Right renal pelvis (tissue), 4 donors: ENCODE data around the gene TXN2. TPM values are rescaled to one million over a fixed set of nuclear protein-coding genes. Genes with fewer than 3 reads are reported as not detected.
A peak's percentile ranks its signal among the peaks of the same experiment; 100 is the strongest.
"Not testable (repeated sequence)": the region's sequence is repeated elsewhere in the genome, so short reads cannot be mapped to it uniquely, and the experiment has no call there.

ENCODE experiments used
- DNase-seq, 4 donors: peaks; one replicate each; pipeline ENCODE4 v3.0.0-alpha.2; 2013; ENCODE audit warnings: low read depth in 4 of 4, low spot score in 3 of 4, missing footprints in 1 of 4
- polyA plus RNA-seq, 4 donors: library from polyadenylated mRNA; unstranded; fragments of 120-200 nt; gene quantifications; one replicate each; pipeline ENCODE4 v1.2.1, GENCODE V29; 2013; ENCODE audit not compliant: insufficient read length in 4 of 4

Gene TXN2
- polyA plus RNA-seq, 4 donors, result 123 to 133 (median 130) TPM

DNA sequence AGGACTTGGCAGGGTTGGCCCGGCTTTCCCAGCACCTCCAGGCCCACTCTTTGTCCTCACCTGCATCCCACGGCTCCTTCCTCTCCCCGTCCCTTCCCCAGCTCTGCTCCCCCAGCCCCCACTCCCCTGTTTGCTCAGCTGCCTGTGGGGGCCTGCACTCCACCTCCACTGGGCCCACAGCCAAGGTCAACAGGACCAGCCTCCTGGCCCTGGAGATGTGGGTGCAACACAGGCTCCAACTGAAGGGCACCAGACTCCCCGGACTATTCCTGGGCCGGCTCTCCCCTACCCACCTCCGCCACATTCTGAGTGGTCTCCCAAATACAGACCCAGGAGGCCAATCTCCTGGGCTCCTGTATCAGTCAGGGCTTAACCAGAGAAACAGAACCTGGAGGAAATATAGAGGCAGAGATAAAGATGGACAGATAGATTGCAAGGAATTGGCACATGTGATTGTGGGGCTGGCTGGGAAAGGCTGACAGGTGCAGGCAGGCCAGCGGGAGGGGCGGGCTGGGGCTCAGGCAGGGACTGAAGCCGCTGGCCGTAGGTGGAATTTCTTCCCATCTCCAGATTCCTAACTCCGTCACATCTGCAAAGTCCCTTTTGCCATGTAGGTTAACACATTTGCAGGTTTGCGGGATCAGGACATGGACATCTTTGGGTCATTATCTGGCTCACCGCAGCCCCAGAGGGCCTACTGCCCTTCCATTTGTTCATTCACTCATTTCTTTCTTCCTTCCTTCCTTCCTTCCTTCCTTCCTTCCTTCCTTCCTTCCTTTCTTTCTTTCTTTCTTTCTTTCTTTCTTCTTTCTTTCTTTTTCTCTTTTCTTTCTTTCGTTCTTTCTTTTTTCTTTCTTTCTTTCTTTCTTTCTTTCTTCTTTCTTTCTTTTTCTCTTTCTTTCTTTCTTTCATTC, 47.9 kb downstream of the TXN2 start:
- DNase-seq, result no peak

DNA sequence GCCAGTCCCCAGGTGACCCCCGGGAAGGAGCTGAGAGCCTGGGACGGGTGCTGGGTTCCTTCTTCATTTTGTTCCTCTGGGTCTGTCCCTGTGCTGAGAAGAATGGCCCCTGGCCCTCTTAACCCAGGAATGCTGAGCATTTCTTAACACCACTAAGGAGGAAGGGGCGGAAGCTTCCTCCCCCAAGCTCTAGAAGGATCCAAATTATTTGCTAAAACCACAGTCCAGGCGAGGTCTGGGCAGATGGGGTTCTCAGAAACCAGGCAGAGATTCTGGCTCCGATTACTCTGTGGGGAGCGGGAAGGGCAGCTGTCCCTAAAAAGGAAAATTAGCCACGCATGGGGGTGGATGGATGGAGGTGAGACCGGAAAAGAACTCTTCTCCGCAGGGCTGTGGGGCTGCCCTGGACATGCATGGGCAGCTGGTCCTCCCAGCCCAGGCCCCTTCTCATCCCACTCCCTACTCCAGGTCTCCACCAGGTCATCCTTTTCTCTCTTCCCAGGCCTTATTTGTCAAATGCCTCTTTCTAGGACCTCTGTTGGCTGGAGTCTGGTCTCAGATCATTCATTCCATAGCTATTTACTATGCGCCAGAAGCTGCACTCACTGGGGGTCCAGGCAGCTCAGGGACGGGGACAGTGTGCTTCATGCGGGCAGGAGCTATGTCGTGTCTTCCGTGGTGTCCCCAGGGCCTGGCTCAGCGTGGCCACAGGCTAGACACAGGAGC, 48.7 kb downstream of the TXN2 start:
- no peak for DNase-seq

DNA sequence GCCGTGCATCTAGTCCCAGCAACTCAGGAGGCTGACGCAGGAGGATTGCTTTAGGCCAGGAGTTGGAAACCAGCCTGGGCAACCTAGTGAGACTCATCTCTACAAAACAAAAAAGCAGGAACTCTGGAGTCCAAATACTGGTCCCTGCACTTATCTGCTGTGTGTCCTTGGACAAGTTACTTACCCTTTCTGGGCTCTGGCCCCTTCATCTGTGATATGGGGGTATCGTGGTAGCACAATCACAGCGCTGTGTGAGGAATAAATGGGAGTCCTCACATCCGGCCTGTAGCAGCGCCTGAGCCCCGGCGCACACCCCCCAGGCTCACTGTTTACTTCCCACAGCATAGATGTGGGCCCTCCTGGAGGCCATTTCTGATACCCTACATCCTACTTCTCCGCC, 49.5 kb downstream of the TXN2 start:
- no peak for DNase-seq

DNA sequence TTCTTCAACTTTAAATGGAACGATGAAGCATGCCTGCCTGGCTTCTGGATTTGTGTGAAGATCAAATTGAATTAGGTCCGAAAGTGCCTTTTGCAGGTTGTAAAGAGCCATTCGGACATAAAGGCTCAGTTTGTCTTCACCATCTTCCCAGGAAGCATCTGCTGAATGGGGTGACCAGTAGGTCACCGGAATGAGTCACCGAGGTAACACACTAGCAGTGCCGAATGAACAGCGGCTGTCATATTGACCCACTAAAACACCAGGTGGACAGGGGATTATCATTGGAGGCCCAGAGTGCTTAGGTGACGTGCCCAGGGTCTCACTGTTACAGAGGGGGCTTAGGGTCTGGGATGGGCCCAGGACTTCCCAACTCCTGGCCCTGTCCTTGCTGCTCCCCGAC, 50.6 kb downstream of the TXN2 start:
- no peak for DNase-seq

DNA sequence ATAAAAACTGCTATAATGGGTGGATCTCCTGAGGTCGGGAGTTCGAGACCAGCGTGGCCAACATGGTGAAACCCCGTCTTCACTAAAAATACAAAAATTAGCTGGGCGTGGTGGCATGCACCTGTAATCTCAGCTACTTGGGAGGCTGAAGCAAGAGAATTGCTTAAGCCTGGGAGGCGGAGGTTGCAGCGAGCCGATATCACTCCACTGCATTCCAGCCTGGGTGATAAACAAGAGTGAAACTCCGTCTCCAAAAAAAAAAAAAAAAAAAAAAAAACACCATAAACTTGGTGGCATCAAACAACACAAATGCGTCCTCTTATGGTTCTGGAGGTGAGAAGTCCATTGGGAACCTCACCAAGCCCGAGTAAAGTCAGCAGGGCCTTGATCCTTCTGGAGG, 53.5 kb downstream of the TXN2 start:
- DNase-seq, result not testable (repeated sequence)

DNA sequence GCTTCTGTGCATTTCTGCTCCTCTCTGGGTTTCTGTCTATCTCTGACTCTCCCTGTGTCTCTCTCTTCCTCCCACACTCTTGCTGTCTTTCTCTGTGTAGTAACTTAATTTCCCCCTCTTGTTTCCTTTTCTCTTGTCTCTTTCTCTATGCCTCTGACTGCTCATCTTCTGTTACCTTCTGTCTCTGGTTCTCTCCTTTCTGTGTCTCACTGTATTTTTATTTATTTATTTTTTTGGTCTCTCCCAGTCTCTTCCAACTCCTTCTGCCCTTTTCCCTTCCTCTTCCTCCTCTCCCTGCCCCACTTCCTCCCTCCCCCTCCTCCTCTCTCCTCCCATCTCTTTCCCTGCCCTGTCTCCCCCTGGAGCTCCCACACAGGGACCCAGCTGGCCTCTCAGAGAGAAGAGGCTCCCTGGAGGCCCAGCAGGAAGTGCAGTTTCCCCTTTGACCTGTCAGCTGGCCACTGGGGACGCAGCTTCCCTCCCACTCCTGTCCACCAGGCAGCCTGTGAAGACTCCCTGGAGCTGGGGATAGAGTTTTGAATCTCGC, 55.4 kb downstream of the TXN2 start:
- DNase-seq, result no peak

DNA sequence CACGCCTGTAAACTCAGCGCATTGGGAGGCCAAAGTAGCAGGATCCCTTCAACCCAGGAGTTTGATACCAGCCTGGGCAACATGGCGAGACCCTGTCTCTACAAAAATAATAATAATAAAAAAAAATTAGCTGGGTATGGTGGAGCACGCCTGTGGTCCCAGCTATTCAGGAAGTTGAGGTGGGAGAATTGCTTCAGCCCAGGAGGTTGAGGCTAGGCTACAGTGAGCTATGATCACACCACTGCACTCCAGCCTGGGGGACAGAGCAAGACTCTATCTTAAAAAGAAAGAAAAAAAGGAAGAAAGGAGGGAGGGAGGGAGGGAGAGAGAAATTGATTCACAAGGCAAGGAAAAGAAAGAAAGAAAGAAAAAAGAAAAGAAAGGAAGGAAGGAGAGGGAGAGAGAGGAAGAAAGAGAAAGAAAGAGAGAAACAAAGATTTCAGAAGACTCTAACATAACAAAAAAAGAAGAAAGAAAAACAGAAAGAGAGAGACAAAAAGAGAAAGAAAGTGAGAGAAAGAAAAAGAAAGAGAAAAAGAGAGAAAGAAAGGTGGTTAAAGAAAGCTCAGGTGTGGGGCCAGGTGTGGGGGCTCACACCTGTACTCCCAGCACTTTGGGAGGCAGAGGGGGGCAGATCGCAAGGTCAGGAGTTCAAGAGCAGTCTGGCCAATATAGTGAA, 56.4 kb downstream of the TXN2 start:
- DNase-seq, result no peak

DNA sequence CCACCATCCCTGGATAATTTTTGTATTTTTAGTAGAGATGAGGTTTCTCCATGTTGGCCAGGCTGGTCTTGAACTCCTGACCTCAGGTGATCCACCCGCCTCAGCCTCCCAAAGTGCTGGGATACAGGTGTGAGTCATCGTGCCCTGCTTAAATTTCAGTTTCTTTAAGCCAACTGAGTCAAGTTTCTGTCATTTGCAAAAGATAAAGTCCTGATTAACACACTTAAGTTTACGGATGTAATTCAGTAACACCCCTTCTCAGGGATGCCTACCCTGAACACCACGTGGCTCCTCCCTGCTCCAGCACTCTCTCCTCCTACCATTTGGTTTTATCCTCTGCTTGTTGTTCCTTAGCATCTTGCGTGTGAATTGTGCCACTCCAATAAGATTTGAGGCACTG, 57.0 kb downstream of the TXN2 start:
- not testable (repeated sequence) for DNase-seq

DNA sequence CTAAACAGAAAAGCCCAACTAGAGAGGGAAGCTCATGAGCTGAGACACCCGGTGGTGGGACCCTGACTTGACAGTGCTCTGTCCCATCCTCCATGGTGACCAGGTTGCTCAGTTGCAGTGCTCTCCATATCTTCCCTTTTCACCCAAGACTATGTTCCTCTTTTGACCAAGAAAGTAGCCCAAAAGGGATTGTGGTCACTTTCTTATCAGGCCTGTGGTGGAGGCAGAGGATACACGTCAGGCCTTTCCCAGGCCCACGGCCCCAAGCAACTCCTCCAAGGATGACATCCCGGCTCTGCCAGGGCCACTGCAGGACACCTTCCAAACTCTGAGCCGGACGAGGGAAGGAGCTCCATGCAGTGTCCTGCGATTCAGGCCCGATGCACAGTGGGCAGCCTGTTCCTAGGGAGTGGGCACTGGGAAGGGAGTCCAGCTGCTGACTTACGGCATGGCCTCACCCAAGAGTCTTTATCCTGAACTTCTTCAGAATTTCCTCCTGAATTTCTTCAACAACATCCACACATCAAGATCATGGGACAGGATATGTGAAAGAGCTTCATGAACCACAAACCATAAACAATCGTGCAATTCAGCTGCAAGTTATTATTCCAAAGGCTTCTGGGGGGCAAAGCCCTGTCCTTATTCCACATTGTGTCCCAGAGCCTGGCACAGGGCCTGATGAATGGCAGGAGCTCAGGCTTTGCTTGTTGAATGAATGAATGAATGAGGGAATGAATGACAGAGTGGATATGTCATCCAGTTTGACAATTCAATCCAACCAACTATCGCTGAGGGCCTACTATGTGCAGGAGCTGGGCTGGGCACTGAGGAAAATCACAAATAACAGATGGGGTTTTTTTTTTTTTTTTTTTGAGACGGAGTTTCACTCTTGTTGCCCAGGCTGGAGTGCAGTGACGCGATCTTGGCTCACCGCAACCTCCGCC, 57.7 kb downstream of the TXN2 start:
- no peak for DNase-seq

DNA sequence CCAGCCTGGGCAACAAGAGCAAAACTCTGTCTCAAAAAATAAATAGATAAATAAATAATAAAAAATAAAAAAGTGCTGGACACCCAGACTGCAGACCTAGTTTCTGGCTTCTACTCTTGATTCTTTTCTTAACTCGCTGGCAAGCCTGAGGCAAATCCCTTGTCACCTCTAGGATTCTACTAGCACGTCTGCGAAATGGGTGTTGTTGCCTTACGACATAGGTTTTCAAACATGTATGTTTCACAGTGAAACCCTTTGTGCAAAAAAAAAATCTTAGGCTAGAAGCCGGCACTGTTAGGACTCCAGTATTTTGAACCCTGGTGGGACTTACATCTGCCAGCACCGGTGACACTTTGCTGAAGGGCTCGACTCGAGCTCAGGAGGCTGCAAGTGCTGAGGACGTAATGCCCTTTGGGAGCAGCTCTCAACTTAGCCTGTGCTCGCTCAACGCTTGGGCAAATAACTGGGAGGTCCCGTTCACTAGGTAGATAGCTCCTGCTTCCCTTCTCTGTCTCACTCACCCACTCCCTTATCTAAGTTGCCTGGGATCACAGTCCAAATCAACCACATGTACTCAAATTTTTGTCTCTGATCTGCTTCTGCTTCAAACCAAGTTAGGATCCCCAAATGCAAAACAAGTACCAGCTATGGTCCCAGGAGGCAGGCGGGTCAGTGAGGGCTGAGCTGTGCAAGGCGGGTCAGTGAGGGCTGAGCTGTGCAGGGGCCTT, 59.0 kb downstream of the TXN2 start:
- DNase-seq, result no peak

DNA sequence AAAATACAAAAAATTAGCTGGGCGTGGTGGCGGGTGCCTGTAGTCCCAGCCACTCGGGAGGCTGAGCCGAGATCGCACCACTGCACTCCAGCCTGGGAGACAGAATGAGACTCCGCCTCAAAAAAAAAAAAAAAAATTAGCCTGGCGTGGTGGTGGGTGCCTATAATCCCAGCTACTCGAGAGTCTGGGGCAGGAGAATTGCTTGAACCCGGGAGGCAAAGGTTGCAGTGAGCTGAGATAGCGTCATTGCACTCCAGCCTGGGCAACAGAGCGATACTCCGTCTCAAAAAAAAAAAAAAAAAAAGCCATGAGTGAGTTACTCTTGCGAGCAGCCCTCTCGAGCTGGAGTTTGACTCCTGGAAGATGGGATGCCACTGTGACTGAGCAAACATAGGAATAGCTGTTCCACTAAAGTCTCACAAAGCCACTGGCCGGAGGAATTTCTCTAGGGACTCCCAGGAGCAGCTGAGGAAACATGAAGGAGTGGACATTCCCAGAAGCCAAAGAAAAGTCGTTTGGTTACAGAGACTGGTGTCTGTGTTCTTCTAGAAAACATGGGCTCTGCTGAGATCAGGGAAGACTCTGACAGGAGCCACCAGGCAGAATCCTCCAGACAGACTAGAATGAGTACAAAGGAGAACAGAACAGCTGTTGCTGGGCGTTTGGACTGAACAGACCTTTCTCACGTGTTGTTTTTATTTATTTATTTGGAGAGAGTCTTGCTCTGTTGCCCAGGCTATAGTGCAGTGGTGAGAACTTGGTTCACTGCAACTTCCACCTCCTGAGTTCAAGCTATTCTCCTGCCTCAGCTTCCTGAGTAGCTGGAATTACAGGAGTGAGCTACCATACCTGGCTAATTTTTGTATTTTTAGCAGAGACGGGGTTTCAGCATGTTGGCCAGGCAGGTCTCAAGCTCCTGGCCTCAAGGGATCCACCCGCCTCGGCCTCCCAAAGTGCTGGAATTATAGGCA, 61.2 kb downstream of the TXN2 start:
- DNase-seq, result no peak

DNA sequence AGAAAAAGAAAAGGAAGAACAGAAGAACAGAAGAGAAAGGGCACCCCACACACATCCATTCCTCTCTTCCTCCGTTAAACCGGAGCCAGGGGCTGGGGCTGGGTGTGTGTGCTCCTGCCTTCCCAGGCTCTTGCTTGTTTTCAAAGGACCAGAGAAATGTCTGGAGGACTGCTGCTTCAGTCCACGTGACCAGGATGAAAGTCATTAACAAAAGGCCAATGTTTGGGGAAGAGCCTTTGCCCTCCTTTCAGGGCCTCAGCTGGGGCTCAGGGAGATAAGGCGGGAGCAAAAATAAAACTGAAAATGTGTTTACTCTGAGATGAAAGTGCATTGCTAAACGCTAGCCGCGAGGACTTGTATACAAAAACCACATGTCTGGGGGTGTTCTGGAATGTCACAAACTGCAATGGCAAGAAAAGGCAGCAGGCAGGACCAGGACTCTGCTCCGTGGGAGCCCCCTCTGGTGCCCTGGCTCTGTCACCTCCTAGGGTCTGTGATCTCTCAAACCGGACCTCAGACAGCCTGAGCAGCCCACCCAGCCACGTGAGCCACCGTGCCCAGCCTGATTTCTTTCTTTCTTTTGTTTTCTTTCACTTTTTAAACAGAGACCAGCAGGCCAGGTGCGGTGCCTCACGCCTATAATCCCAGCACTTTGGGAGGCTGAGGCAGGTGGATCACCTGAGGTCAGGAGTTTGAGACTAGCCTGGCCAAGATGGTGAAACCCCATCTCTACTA, 62.1 kb downstream of the TXN2 start:
- peak in 1 of 4 donors; percentile 69 for DNase-seq

DNA sequence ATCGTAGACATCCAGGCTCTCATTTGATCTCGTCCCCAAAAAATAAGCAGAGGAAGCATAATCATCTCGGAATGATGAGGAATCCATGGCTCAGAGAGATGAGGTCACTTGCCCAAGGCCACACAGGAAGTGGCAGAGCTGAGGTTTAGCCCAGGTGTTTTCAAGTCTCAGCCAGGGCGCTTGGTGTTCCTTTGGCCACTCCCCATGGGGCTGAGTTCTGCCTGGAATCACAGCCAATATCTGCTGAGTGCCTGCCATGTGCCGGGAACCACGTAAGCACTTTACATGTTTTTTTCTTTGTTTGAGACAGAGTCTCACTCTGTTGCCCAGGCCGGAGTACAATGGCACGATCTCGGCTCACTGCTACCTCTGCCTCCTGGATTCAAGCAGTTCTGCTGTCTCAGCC, 64.2 kb downstream of the TXN2 start:
- DNase-seq, result no peak
